CD14-positive monocyte (primary cell): ENCODE results near the gene RPL18. TPM values are rescaled to one million over a fixed set of nuclear protein-coding genes. Genes with fewer than 3 reads are reported as not detected.

ENCODE experiments used
- DNase-seq, 3 donors: peaks; one replicate each; pipeline ENCODE4 v3.0.0-alpha.2; 2011 to 2022
- H2AFZ ChIP-seq: 2 replicates; pipeline ENCODE4 v1.6.0; 2012; ENCODE audit warnings: mild to moderate bottlenecking, low read depth, low read length, inconsistent platforms; ENCODE audit not compliant: insufficient read depth, poor library complexity, severe bottlenecking
- H3K27ac ChIP-seq, 2 donors: 1 replicate in 1 of 2; 2 replicates in 1 of 2; pipeline ENCODE4 v1.5.1; 2012 to 2013; ENCODE audit warnings: low read length in 2 of 2, control low read depth in 1 of 2, inconsistent platforms in 1 of 2, low read depth in 1 of 2, mild to moderate bottlenecking in 1 of 2
- H3K27me3 ChIP-seq, 2 donors: one replicate each; pipeline versions ENCODE4 v1.6.0 to v1.6.1; 2011 to 2013; ENCODE audit warnings: low read length in 2 of 2; ENCODE audit not compliant: control insufficient read depth in 2 of 2, insufficient read depth in 2 of 2
- H3K36me3 ChIP-seq, 2 donors: replicated peaks in 1 of 2; 1 replicate in 1 of 2; 2 replicates in 1 of 2; pipeline versions ENCODE4 v1.5.1 to v1.6.1; 2012 to 2013; ENCODE audit warnings: low read length in 2 of 2, control low read depth in 1 of 2, inconsistent platforms in 1 of 2, mild to moderate bottlenecking in 1 of 2; ENCODE audit not compliant: insufficient read depth in 2 of 2, control insufficient read depth in 1 of 2
- H3K4me1 ChIP-seq, 2 donors: 1 replicate in 1 of 2; 2 replicates in 1 of 2; pipeline versions ENCODE4 v1.5.1 to v1.6.1; 2012 to 2013; ENCODE audit warnings: low read length in 2 of 2, control low read depth in 1 of 2, inconsistent platforms in 1 of 2, mild to moderate bottlenecking in 1 of 2, moderate library complexity in 1 of 2; ENCODE audit not compliant: insufficient read depth in 2 of 2, control insufficient read depth in 1 of 2
- H3K4me2 ChIP-seq: replicated peaks from 2 replicates; pipeline ENCODE3; 2012; ENCODE audit warnings: low read length, moderate library complexity, mild to moderate bottlenecking; ENCODE audit not compliant: poor library complexity, severe bottlenecking; ENCODE audit errors: extremely low read depth
- H3K4me3 ChIP-seq, 3 experiments: fragments of 200-600 bp in 1 of 3; sonication (generic) in 1 of 3; replicated peaks in 1 of 3; 1 replicate in 2 of 3; 2 replicates in 1 of 3; pipeline ENCODE4 v1.5.1; 2011 to 2013; ENCODE audit warnings: low read length in 3 of 3, mild to moderate bottlenecking in 3 of 3, control low read depth in 2 of 3, low read depth in 2 of 3, inconsistent platforms in 1 of 3, moderate library complexity in 1 of 3
- H3K79me2 ChIP-seq: 2 replicates; pipeline ENCODE4 v1.6.0; 2012; ENCODE audit warnings: mild to moderate bottlenecking, control low read depth, inconsistent platforms, low read length, moderate library complexity; ENCODE audit not compliant: insufficient read depth
- H3K9ac ChIP-seq: 2 replicates; pipeline ENCODE4 v1.6.0; 2017; ENCODE audit warnings: low read length, mild to moderate bottlenecking; ENCODE audit not compliant: insufficient read depth, poor library complexity, severe bottlenecking
- H3K9me3 ChIP-seq, 2 donors: replicated peaks in 1 of 2; 1 replicate in 1 of 2; 2 replicates in 1 of 2; pipeline versions ENCODE4 v1.5.1 to v1.6.1; 2012 to 2013; ENCODE audit warnings: low read length in 2 of 2, control low read depth in 1 of 2; ENCODE audit not compliant: control insufficient read depth in 1 of 2, insufficient read depth in 1 of 2
- H4K20me1 ChIP-seq: 2 replicates; pipeline ENCODE4 v1.6.0; 2012; ENCODE audit warnings: mild to moderate bottlenecking, low read length, control low read depth, moderate library complexity; ENCODE audit not compliant: insufficient read depth
- H3K27ac Mint-ChIP-seq, 7 donors: one replicate each; pipeline ENCODE4 v1.8.0; 2020; ENCODE audit warnings: mild to moderate bottlenecking in 7 of 7, mixed read lengths in 7 of 7, moderate library complexity in 6 of 7, inconsistent platforms in 2 of 7
- H3K27me3 Mint-ChIP-seq, 3 donors: one replicate each; pipeline ENCODE4 v1.8.0; 2021 to 2022; ENCODE audit warnings: low read depth in 3 of 3, mild to moderate bottlenecking in 3 of 3, mixed read lengths in 3 of 3, moderate library complexity in 3 of 3, inconsistent platforms in 1 of 3
- H3K36me3 Mint-ChIP-seq, 2 donors: one replicate each; pipeline ENCODE4 v1.8.0; 2020; ENCODE audit warnings: mixed read lengths in 2 of 2, inconsistent platforms in 1 of 2, mild to moderate bottlenecking in 1 of 2
- H3K4me1 Mint-ChIP-seq: one replicate; pipeline ENCODE4 v1.8.0; 2020; ENCODE audit warnings: mild to moderate bottlenecking, mixed read lengths
- H3K4me3 Mint-ChIP-seq, 2 donors: one replicate each; pipeline ENCODE4 v1.8.0; 2020; ENCODE audit warnings: mild to moderate bottlenecking in 2 of 2, mixed read lengths in 2 of 2, moderate library complexity in 1 of 2
- H3K9me3 Mint-ChIP-seq, 7 donors: one replicate each; pipeline ENCODE4 v1.8.0; 2020 to 2022; ENCODE audit warnings: mixed read lengths in 7 of 7, mild to moderate bottlenecking in 6 of 7, moderate library complexity in 6 of 7, inconsistent platforms in 2 of 7
- CTCF ChIP-seq: fragments of 200-600 bp; IDR thresholded peaks from one replicate; pipeline ENCODE4 v1.8.0; 2022; ENCODE audit warnings: antibody characterized with exemption, mild to moderate bottlenecking
- WGBS: methylation state at CpG from one replicate; pipeline ENCODE4 v1.1.5; 2013; ENCODE audit warnings: missing lambda C conversion rate; ENCODE audit not compliant: insufficient coverage; 5-methylcytosine and 5-hydroxymethylcytosine counted together
- intact Hi-C, 2 donors: fragments of 100-400 bp; cut with micrococcal nuclease; formaldehyde crosslinking; loops; one replicate each; pipeline versions ENCODE4 v1.15.0 to v1.15.1; 2023
- polyA plus RNA-seq, 3 donors: library from polyadenylated mRNA; depleted of rRNA in 1 of 3; unstranded in 2 of 3; stranded (reverse) in 1 of 3; fragments of 300-500 nt in 2 of 3; fragments of >200 nt in 1 of 3; fragmentation: Illumina TruSeq in 2 of 3; gene quantifications; 1 replicate in 2 of 3; 2 replicates in 1 of 3; pipeline ENCODE4 v1.2.3, GENCODE V29; 2012 to 2021

Gene RPL18
- polyA plus RNA-seq, 3 donors: 803 to 1,540 (median 892) TPM

DNA sequence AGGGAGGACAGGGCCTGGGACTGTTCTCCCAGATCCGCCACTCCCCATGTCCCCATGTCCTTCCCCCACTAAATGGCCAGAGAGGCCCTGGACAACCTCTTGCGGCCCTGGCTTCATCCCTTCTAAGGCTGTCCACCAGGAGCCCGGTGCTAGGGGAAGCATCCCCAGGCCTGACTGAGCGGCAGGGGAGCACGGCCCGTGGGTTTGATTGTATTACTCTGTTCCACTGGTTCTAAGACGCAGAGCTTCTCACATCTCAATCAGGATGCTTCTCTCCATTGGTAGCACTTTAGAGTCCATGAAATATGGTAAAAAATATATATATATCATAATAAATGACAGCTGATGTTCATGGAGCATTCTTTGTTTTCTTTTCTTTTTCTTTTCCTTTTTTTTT lies 11.6 kb downstream of the RPL18 start:
- H3K4me1 Mint-ChIP-seq: peaks cover 5% of the 10 kb centered on the region
- Histone ChIP-seq H3K36me3 (no peaks in the 10 kb centered on the region), H3K4me1 (peaks cover 3 to 7% of the 10 kb centered on the region in 2 donors), H3K9ac (no peak overlapping the region), H3K4me3 (no peak overlapping the region), H3K9me3 (no peaks in the 10 kb centered on the region), H3K27me3 (no peaks in the 10 kb centered on the region), H3K27ac (no peak overlapping the region), H3K79me2 (no peaks in the 10 kb centered on the region), H4K20me1 (no peaks in the 10 kb centered on the region), H2AFZ (no peak overlapping the region), H3K4me2 (no peak overlapping the region)
- H3K36me3 Mint-ChIP-seq: no peaks in the 10 kb centered on the region
- H3K27me3 Mint-ChIP-seq: peaks cover 3 to 4% (median 3%) of the 10 kb centered on the region in 3 donors
- 90% methylated on average over 5 of the region's 7 CpGs for WGBS
- no peak for DNase-seq
- H3K4me3 Mint-ChIP-seq: no peak overlapping the region
- no peak overlapping the region for H3K27ac Mint-ChIP-seq
- H3K9me3 Mint-ChIP-seq: no peaks in the 10 kb centered on the region
- no peak for TF ChIP-seq CTCF
- intact Hi-C loops: no loop called here

DNA sequence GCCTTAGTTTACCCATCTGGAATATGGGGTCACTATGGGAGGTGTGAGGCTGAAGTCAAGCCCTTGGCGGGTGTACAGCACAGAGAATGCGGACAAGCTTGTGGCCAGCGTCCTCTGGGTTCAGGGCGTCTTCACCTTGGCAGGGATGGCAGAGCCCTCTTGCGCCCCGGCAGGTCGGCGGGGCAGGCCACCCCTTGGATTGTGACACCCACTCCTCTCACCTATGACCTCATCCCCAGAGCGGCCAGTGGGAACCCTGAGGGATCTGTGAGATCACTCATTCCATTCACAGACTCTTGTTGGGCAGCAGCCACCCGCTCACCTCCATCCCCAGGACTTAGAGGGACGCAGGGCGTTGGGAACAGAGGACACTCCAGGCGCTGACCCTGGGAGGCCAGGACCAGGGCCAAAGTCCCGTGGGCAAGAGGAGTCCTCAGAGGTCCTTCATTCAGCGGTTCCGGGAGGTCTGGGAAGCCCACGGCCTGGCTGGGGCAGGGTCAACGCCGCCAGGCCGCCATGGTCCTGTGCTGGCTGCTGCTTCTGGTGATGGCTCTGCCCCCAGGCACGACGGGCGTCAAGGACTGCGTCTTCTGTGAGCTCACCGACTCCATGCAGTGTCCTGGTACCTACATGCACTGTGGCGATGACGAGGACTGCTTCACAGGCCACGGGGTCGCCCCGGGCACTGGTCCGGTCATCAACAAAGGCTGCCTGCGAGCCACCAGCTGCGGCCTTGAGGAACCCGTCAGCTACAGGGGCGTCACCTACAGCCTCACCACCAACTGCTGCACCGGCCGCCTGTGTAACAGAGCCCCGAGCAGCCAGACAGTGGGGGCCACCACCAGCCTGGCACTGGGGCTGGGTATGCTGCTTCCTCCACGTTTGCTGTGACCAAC lies 12.3 kb downstream of the RPL18 start, which contains the start of gene SPACA4:
Gene SPACA4 (plus strand): TSS at position 280 of the 896 bp plus-strand sequence. CDS start 237 bp downstream, at position 517.
- Mint-ChIP-seq H3K36me3 (no peaks in the 10 kb centered on the region), H3K27ac (peak within 1 kb of the TSS in 2 of 7 donors; percentile 30 to 53), H3K4me1 (peaks cover 7% of the 10 kb centered on the region), H3K27me3 (peaks cover 3 to 6% (median 4%) of the 10 kb centered on the region in 3 donors), H3K4me3 (no peak within 1 kb of the TSS), H3K9me3 (no peaks in the 10 kb centered on the region)
- Histone ChIP-seq H3K4me1 (peaks cover 3 to 7% of the 10 kb centered on the region in 2 donors), H3K36me3 (no peaks in the 10 kb centered on the region), H3K27ac (no peak within 1 kb of the TSS), H3K4me3 (no peak within 1 kb of the TSS), H2AFZ (no peak within 1 kb of the TSS), H3K4me2 (no peak within 1 kb of the TSS), H4K20me1 (no peaks in the 10 kb centered on the region), H3K9me3 (no peaks in the 10 kb centered on the region), H3K79me2 (no peaks in the 10 kb centered on the region), H3K27me3 (no peaks in the 10 kb centered on the region), H3K9ac (no peak within 1 kb of the TSS)
- TF ChIP-seq CTCF: no peak
- WGBS: 94% methylated on average over 36 of the region's 39 CpGs
- DNase-seq: no peak
- intact Hi-C loops: no loop called here
